Effector CD8-positive, alpha-beta T cell (primary cell): ENCODE data around the gene ADAM15.

Experiments used
- DNase-seq: peaks from one replicate; lab custom pipeline; 2025; lab: John Stamatoyannopoulos, UW
- total RNA-seq, 4 experiments: gene quantifications; one replicate each; lab custom pipeline; 2026; lab: John Stamatoyannopoulos, UW

Gene ADAM15
- total RNA-seq, result 28.6 to 34.4 (median 33.0) reads per million in 4 experiments

GRCh38 chr1:155050560-155051341 lies at the start of gene ADAM15:
ADAM15 (plus strand) TSS chr1:155051316; CDS start chr1:155051387, 71 bp downstream.
- peak; percentile 76 for DNase-seq

DNA sequence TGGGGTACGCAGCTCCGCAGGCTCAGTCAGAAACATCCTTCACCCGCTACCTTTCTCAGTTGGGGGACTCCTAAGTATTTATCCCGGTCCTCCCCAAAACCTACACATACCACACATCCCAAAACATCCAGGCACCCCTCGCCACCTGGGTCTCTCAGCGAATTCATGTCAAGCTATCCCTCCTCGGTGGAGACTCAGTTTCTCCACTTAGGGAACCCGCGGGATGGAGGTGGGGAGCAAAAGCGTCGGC lies 49.8 kb upstream of the ADAM15 start:
- no peak for DNase-seq

DNA sequence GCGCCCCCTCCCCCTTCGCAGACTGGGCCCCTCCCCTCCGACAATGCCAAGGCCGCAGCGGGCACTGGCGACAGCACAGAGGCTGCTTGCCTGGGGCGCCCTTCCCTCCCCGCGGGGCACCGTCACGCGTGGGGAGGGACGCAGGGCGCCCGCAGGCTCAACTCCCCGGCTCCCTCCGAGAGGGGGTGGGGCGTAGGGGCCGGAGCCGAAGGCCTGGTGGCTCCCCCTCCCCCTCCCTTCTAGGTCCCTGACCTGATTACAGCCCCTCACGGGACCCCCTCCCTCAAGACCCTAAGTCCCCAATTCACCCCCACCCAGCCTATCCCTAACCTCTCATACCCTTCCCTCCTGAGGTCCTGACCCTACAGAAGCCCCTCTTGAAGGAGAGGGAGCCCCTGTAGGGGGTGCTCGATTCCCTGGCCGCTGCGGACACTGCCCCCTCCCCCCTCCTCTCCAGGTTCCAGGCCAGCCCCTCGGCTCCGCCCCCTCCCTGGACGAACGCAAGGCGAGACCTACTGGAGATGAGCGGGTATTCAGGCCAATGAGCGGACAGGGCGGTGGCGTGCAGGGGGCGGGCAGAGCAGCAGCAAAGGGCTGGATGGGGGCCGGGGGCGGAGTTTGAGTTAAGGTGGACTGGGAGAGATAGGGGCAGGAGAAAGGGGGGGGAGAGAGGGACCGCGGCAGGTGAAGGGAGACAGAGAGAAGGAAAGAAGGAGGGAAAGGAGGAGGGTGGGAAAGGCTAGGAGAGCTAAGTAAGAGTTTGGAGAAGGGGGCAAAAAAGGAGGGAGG lies 49.2 kb upstream of the ADAM15 start:
- DNase-seq, result peak; percentile 85

DNA sequence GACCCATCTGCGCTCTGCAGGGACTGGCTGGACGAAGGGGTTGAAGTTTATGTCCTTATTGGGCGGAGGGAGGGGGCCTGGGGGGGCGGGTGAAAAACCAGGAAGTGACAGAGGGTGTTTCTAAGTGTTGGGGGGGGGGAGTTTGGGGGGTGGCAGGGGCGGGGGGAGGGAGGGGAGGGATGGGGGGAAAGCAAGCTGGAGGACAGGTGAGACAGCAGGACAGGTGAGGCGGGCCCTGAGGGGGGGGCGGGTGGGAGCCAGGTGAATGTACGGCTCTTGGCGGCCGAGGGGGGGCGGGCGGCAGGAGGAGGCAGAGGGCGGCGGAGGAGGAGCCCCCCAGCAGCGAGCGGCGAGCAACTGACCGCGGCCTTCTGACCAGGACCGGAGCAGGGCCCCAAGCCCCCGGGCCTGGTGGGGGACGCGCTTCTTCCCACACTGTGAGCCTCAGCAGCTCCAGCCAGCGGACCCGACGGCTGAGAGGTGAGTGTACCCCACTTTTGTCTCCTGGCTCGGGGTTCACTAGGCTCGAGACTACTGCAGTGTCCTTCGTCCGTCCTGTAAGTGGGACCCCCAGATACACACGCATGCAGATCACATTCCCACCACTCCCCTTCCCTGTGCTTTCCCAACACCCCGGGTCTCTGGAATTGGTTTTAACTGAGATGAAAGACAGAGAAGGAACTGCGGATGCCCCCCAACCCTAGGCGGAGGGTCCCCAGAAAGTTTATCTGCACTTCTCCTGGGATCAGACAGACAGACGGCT lies 48.5 kb upstream of the ADAM15 start, which contains the start of gene ZBTB7B:
TSS of gene ZBTB7B (plus strand) at position 339 of the 763 bp plus-strand sequence. CDS start 11,859 bp downstream, outside the sequence.
- DNase-seq, result no peak

- no peak for DNase-seq
Observed at GRCh38 chr1:155003227-155003765, 47.8 kb upstream of the ADAM15 start.

- DNase-seq, result no peak
Observed at GRCh38 chr1:155003766-155004351, 47.3 kb upstream of the ADAM15 start.

- no peak for DNase-seq
Observed at GRCh38 chr1:155004352-155005075, 46.6 kb upstream of the ADAM15 start.

DNA sequence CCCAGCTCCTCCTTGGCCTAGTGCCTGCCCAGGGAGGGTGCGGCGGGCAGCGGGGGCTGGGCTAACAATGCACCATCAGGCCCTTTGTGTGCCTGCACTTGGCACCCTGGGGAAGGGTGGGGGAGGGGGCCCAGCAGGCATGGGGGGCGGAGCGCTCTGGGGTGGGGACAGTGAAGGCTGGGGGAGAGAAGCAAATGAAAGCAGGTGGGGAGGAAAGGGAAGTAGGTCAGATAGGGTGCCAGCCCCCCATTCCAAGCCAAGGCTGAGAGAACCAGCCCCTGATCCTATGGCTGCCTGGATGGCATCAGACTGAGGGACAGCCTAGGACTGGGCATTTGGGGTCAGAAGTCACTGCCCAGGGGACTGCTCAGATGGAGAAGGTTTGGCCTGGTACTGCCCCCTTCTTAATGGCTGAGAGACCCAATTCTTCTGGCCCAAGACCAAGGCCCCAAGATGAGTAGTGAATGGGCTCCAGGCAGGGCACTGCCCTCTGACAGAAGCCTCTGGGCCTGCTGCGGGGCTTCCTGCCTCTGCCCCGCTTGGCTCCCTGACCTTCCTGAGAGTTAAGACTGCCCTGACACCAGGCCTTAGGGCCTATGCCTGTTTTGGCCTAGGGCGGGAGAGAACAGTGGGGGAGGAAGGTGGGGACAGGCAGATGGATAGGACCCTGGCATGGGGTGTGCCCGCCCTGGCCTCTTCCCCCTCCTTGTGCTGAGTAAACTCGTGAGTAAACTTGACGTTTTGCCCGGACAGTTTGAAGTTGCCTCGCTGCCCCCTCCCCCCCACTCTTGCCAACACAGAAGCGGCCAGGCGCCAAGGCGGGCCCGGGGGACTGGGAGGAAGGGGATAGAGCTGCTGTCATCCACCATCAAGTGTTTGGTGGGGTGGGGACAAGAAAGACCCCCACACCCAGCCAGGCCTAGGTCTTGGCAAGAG lies 45.8 kb upstream of the ADAM15 start:
- DNase-seq, result no peak

DNA sequence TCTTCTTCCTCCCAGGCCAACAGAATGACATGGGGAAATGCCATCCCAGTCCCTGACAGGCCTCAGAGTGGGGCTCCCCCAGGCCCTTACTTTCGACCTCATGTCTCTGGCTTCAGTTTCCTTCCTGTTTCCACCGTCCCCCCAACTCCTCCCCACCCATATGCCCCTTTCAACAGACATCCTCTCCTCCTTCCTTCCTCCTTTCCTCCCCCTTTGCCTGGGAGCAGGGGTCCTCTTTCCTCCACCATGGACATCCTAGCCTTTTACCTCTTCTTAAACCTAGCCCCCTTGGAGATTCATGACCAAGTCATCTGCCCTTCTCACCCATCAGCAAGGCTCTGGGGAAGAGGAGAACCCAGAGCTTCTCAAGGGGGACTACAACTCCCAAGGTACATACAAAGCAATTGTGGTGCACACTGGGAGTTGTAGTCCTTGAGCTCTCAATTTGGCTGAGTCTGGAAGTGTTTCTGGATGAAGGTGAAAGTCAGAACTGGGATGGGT lies 44.5 kb upstream of the ADAM15 start:
- no peak for DNase-seq

- DNase-seq, result no peak
Observed at GRCh38 chr1:155007251-155007828, 43.8 kb upstream of the ADAM15 start.

DNA sequence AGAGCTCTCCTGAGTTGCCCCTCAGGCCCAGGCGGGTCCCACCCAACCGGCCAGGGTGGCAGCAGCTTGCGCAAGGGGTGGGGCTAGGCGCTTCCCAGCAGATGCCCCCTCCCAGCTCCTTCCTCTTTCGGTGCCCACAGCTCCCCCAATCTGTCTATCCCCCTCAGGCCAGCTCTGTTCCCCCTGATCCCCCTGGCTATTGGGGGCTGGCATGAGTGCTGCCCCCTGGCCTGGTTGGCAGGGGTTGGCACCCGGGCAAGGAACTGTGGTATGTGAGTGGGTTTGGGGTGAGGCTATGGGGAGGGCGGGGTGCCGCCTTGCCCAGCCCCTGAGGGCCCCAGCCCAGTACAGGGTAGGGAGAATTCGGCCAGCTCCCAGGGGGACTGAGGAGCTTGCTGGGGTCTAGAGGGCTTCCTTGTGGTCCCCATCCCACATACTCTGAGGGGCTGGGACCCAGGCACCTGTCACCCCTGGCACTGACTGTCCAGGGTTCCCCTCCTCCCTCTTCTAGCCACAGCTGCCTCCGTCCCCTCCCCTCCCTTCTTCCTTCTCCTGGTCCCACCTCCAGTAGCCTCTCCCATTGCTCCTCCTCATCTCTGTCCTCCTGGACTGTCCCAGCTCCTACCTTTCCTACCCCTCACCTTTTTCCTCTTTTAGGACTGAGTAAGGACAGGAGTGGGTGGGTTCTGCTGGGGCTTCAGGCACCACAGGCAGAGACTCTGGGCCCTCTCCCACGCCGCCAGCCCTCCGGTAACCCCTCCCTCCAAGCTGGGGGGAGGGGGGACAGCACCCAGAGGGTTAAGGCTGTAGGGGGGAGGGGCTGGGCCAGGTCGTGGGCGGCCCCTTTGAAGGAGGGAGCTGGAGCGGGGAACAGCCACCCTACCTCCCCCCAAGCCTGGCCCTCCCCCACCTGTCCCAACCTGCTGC lies 42.8 kb upstream of the ADAM15 start:
- DNase-seq, result no peak

DNA sequence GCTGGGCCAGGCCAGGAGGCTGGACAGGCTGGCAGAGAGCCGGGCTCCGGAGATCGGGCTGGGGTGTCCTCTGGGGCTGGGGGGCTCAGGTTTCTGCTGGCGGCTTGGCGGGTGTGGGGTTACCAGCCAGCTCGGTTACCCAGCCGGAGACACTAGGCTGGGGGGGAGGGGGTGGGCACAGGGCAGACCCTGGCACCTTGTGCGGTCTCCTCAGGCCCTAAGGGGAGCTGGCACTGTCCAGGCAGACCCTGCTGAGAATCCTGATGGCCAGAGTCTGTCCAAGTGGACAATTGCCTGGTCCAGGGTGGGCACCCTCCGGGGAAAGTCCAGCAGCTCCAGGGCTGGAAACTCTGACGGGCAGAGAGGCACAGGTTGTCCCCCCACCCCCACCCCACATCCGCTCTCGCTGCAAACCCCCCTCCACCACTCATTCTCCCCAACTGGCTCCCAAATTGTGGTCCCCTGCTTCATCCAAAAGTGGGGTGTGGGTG lies 41.9 kb upstream of the ADAM15 start:
- no peak for DNase-seq

GRCh38 chr1:155009742-155010141 lies 41.4 kb upstream of the ADAM15 start:
- no peak for DNase-seq

GRCh38 chr1:155010211-155010918 lies 40.8 kb upstream of the ADAM15 start:
- DNase-seq, result no peak

DNA sequence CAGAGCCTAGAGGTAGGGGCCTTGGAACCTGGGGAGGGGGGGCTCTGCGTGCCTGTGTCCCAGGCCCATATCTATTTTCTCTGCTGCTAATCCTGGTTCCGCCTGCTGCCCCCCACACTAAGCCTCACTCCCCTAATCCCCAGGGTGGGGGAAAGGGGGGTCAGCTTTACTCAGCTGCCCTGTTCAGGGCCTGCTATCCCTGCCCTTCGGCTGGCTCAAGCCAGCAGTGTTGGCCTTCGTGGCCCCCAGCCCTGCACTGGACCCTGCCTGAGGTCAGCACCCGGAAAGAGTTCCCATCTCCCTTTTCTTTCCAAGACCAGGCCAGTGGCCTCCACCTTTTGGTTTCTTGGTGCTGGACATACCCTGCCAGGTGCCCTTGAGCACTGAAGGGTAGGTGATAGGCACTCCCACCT lies 40.1 kb upstream of the ADAM15 start:
- DNase-seq, result no peak

DNA sequence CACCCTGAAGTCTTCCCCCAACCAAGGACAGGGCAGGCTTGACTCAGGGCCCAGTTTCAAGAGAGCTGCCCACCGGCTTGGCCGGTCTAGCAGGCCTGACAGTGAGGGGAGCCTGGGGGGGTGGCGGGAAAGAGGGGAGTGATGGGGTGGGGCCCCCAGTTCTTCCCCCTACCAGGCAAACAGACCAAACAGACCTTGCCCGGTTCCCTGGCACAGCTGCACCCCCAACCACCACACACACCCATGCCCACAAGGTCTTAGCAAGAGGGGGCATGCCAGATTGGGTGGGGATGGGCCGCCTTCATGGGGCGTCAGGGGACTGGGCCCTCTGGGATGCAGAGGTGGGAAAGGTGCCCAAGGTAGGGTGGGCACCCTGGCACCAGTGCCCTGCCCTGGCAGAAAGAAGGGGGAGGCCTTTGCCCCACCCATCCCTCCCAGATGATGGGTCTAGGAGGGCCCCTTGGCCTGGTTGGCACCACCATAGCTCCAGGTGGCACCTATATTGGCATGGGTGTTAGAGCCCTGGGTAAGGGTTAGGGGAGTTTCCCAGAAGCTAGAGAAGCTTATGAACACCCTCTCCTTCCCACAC lies 39.6 kb upstream of the ADAM15 start:
- no peak for DNase-seq

DNA sequence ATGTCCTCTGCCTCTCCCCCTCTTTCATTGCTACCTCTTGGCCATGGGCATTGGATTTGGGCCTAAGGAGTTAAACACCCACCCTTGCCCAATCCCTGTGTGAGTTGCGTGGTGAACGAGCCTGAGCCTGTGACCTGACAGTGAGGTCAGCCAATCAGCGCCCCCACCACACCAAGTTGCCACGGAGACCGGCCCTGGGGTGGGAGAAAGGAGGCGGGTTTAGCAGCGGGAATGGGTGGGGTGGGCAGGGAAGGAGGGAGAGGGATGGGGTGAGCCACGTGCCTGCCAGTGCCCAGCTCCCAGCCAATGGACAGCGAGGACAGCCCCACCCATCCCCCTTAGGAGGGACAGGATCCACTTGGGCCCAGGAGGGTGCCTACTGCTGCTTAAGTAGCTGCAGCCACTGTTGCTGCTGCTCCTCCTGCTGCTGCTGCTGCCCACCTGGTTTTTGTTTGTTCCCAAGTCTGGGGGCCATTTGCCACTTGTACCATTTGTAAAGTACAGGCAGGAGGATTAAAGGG lies 39.0 kb upstream of the ADAM15 start:
- DNase-seq, result no peak
